Measurements from ENCODE around the gene NOL6.

GRCh38 chr9:33443047-33443446, 30.7 kb downstream of the NOL6 start:
- TF ChIP-seq CTCF (IDR thresholded peaks at IDR 0.05 in 2 of 3, conservative IDR thresholded peaks at IDR 0.05 in 1 of 3; ENCODE audit: borderline replicate concordance in 1 of 3, insufficient read depth in 1 of 3, low read depth in 2 of 3, low read length in 2 of 3), result no peak
- TF ChIP-seq, protein P1, sequence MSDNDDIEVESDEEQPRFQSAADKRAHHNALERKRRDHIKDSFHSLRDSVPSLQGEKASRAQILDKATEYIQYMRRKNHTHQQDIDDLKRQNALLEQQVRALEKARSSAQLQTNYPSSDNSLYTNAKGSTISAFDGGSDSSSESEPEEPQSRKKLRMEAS (IDR thresholded peaks at IDR 0.05), result no peak
- no peak for TF ChIP-seq SIN3A (IDR thresholded peaks at IDR 0.05; ENCODE audit: low read depth)
- TF ChIP-seq YY1 (IDR thresholded peaks at IDR 0.05; ENCODE audit: extremely low read depth, insufficient replicate concordance, low read depth, low read length), result no peak
- TF ChIP-seq SP1 (IDR thresholded peaks at IDR 0.05; ENCODE audit: low read depth), result peak; percentile 59
- TF ChIP-seq JUND (IDR thresholded peaks at IDR 0.05), result no peak; the same call in 1 of the 2 replicates
- TF ChIP-seq POLR2AphosphoS5 (IDR thresholded peaks at IDR 0.05; ENCODE audit: low read depth, low read length), result no peak
- no peak for TF ChIP-seq ZFX (IDR thresholded peaks at IDR 0.05)
- no peak for TF ChIP-seq EZH2phosphoT487 (IDR thresholded peaks at IDR 0.05; ENCODE audit: borderline replicate concordance)
- TF ChIP-seq EZH2 (IDR thresholded peaks at IDR 0.05), result no peak

Data from HCT116 (cell line).